Stimulated activated CD4-positive, alpha-beta T cell treated with anti-CD3 and anti-CD28 coated beads, Interleukin-15, amount 100 ng/mL, for 24 hours (primary cell): ENCODE measurements around the gene LAMA1.
A peak's percentile ranks its signal among the peaks of the same experiment; 100 is the strongest.

Experiments used
- DNase-seq: peaks from one replicate; pipeline ENCODE4 v3.0.0-alpha.2; 2020

LAMA1 gene

DNA sequence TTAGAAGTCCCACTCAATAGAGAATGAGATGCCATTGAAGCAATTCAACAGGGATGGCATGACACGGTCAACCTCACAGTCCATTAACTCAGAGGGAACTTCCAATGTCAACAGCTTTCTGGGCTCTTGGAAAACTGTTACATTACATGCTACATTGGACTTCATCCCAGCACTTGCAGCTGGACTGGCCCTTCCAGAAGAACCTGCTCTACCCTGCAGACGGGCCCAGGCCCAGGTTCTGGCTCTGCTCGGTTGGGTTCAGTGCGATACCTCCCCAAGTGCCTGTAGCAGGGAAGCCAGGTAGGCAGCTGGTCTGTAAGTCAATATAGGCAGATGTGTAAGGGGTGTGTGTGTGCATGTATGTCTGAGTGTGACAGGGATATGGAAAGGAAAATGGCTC is 12.9 kb downstream of the LAMA1 start:
- DNase-seq = no peak

DNA sequence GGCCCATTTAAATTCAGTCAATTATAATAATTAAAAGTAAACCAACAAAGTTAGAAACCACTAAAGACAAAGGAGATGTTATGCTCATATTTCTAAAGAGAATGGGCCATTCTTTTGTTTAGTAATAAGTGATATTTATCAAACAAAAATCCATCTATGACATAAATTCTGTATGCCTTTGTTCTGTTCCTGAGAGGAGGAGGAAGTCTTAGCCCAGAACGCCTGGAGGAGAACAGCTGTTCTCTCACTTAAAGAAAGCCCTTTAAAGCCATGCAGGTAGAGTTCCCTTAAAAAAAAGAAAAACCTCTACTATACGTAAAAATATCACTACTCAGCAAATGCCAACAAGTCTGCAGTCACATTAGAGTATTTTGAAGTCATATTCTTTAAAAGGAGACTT is 15.5 kb downstream of the LAMA1 start:
- DNase-seq = no peak

DNA sequence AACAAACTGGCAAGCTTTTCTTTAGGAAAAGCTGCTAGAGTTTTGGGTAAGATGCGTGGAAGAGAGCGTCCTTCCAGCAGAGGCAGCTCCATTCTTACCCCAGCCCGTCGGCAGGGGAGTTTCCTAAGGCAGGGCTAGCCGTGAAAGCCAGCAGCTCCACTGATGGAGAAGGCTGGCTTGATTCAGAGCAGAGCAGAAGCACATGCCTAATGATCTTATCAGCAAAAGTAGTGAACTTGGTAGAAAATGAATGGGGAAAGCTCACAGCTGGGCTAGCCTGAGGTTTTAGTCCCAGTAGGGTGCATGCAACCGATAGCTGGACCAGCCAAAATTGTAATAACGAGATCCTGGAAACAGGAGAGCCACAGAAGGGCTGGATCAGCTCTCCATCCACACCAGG is 20.8 kb downstream of the LAMA1 start:
- no peak for DNase-seq

DNA sequence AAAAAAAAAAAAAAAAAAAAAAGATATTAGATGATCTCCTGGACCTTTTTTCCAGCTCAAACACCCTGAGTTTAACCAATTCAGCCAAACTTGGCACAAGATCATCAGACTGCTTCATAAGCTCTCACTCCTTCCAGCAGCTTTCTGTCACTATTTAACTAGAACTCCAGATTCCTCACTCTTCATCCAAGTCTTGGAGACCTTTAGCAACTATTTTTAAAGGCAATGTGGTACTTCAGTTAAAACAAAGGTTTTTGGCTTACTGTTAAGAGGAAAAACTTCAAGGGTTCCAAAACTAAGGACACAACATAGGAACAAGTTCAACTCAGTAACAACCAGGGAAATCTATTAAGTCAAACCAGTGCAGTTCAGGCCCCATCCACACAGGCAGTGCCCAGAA is 23.2 kb downstream of the LAMA1 start:
- no peak for DNase-seq

DNA sequence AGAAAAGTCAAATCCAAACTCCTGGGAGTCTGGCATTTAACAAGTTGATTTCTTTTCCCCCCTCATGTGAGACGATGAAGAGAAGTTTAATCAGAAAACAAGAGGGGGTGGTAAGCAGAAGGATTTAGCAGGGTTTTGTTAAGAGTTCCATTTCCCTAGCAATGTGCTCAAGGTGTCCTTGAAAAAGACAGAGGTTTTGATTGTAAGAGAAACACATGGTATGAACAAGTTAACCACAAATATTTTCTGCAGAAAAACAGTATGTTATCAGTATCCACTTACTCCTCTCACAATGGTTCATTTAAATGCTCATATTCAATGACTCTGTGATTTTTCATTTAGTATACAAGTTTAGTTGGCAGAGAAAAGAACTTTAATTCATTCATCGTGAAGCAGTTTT is 26.8 kb downstream of the LAMA1 start:
- DNase-seq = no peak

DNA sequence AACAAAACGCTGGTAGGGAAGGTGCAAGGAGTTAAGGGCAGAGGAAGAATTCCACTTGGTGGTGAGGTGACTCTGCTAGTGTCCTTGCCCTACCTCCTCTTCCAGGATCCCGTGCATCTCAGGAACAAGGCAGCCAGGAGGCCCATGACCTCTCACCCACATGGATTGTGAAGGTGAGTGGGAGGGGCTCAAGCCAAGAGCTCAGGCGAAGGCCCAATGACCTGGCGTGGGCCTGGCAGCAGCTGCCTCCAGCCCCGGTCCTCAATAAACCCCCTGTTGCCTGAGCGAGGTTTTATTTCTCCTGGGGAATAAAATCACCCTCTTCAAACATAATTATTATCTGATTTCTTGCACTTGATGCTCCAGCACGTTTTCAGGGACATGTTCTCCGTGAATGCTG is 28.2 kb downstream of the LAMA1 start:
- no peak for DNase-seq

DNA sequence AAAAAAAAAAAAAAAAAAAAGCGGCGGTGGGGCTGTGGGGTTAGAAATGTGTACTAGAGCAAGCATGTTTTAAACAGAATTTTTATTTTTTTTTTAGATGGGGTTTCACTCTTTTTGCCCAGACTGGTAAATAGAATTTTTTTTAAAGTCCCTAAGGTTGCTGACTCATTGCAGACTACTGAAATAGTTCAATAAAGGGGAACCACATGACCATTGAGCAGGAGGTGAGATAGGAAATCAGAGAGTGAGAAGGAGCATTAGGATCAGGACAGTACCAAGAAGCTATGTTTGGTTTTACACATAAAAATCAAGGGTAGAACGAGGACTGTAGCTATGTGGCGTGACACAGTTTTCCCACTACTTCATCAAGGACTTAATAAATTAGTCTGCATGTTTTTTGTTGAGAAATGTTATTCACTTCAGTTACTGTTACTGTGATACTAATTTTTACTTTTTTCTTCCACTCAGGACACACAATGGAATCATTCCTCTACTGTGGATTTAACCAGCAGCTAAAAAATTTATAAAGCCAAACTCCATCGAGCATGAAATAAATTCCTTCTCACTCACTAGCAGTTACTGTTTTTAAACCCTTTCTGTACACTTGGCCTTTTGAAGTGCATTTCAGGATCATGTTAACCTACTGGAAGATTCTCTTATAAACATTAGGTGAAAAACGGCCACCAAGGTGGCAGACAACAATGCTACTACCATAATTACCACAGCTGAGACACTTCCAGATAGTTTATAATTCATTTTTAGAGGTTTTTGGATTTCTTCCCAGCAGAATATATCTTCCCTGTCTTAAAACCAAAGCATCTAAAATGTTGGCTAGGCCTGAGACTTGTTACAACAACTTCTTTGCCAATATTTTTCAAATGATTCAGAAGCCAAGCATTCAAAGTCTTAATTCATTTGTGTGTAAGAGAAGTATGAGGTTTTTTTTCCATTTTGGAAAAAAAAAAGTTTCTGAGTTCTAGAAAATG is 33.2 kb downstream of the LAMA1 start:
- no peak for DNase-seq

DNA sequence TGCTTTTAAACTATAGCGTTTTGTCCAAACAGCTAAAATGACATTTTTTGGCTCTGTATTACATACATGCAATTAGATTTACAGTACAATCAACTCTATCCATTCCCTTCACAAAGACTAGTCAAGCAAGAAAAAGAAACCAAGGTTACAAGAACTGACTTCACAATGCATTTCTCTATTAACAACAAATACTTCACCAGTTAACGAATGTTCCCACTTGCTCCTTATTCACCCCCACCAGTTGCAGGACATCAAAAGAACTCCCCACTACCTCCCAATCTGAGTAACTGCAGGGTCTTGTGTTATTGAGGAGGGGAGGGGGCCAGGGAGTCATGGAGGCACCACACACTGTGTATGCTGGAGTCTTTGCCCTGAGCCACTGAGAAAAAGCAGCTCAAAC is 34.9 kb downstream of the LAMA1 start:
- DNase-seq = no peak

DNA sequence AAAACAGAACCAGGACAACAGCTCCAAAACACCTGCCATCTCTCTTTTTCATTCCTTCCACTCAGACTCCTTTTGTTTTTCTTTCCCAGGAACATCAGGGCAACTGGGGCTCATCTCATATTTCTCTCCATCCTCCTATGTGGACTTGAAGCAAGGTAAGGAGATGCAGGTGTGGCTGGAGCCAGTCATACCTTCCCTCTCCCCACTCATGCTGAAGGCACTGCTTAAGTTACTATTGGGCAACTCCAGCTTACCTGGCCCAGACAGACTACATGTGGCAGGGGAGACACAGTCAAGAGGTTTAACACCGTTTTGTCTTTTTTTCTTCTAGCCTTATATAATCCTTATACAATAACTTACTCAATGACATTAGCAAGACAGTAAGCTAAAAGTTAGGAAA is 38.4 kb downstream of the LAMA1 start:
- no peak for DNase-seq

DNA sequence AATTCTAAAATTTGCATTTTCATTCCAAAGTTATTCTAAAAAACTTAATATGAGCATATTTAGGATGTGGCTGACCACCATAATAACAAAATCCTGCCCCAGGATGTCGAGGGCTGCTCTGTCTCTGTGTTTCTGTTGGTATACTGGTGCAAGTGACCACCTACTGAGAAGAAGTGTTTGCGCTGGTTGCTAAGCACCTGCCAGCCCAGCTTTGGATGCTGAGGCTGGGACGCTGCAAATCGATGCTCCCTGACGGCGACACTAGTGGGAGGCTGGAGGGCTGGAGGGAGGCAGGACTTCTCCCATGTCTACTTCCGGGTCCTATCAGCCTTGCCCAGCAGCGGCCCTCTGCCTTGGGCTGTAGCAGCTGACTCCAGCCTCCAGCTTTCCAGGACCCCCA is 45.0 kb downstream of the LAMA1 start:
- DNase-seq = no peak

DNA sequence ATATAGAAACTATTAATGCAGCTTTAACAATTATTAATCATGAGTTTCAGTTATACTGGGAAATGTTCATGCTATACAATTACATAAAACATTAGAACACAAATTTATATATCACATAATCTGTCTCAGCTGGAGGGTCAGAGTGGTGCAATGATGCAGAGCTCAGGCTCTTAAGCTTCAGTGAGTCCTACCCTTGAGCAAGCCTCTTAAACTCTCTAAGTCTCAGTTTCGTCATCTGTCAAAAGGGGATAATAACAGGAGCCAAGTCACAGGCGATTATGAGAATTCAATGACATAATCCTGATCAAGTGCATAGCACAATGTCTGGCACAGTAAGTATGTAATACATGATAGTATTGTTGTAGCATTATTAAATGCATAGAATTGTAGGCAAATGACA is 46.0 kb downstream of the LAMA1 start:
- no peak for DNase-seq

DNA sequence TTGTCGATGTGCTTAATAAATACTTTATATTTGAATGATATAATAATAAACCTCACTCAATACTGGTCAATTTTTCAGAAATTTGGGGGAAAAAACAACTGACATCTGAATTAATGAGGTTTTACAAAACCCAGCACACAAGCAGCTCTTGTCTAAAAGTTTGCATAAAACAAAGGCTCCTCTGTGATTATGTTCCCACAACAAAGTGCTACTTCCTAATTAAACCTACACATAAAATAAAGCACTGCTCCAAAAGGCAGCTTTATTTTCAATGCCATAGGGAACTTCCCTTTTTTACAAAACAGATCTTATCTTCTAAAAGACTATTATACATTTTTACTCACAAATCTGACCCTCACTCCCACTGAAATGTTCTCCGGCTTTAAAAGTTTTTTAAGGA is 47.1 kb downstream of the LAMA1 start:
- no peak for DNase-seq

DNA sequence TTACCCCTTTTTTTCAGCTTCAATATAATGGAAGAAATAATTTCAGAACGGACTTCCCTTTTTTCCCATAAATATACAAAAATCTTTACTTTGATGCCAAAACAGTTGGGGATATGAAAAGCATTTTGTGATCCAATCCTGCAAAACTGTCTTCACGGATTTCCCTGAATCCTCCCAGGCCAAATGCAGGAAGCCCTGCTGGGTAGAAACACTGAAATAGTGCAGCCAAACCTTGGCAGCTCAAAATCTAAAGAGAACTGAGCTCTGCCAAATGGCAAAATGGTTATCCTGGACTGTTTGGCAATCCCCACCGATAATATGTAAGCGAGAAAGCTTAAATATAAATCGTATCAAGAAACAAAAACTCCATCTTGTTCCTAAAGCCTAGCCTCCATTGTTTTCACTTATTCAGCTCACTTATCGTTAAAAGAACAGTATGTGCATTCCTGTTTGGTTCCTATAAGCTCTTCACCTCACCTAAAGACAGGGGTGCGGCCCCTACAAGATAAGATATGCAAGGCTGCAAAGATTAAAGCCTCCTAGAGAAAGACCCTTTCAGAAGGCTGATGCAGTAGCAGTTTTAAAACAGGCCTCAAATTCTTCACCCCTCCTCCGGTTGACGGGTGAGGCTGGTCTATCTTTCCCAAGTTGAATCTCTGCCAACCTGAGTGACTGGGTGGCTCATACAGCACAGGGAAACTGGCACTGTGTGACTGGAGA is 48.6 kb downstream of the LAMA1 start:
- no peak for DNase-seq

DNA sequence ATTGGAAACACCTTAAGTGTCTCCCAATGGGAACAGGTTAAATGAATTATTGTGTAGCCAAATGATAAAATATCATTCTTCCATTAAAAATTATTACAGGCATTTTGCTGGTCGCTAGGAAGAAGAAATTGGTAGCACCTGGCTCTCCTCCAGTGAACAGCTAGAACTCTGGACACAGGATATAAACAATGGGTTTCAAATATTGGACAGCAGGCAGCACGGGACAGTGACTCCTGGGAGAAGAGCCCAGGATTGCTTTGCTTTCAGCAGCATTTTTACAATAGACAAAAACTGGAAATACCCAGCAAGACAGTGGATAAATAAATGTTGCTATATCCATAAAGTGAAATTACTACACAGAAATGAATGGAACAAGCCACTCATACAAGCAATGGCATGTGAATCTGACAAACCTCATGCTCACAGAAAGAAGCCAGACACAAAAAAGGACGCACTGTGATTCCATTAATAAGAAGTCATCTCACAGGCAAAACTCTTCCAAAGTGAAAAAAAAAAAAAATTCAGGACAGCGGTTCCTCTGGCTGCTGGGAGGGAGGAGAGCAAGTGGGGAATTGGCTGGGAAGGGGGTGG is 50.5 kb downstream of the LAMA1 start:
- DNase-seq = no peak

DNA sequence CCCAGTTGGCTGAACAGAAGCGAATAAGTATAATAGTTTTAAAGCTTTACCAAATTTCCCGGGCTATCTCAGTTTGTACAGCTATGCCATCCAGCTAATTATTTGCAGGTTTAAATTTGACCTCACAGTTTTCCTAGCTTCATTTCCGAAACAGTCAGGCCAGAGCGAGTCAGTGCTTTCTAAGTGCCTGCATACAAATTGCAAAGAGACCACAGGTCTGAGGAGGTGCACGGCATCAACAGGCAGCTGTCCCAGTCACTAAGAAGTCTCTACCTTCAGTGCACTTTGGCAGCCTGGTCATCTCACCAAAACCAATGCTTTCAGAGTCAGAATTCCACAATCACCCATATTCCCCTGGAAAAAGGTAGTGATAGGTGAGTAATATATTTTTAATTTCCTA is 51.9 kb downstream of the LAMA1 start:
- DNase-seq = no peak

DNA sequence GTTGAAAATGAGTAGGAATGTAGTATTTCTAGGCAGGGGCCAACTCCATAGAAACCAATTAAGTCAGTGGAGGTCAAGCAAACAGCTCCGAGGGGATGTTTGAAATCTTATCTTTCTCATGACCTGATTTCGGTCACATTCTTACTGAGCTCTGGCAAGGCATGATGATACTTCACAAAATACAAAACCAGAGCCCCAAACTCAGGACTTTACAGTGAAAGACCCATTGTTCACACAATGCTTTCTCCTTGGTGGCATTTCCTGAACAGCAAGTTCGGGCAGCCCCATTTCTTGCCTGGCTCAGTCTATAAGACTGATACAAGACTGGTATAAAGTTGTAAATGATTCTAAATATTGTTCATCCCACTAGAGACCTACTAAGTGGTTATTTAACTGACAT is 53.3 kb downstream of the LAMA1 start:
- DNase-seq = no peak

DNA sequence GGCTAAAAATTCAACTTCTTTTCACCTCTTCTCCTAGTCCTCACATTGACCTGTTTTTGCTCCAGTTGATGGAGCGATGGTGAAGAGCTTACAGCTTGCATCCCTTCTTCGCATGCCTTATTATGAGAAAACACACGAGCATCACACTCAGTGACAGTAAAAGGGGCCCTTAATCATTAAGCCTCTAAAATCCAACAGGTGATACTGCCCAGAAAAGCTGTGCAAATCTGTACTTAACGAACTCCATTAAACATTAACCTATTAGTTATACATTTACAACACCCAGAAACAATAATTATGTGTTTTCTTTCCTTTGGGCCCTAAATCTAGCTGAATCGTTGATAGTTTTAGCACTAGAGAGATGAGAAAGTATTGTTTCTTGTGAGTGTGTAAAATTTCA is 54.8 kb downstream of the LAMA1 start:
- DNase-seq = no peak

DNA sequence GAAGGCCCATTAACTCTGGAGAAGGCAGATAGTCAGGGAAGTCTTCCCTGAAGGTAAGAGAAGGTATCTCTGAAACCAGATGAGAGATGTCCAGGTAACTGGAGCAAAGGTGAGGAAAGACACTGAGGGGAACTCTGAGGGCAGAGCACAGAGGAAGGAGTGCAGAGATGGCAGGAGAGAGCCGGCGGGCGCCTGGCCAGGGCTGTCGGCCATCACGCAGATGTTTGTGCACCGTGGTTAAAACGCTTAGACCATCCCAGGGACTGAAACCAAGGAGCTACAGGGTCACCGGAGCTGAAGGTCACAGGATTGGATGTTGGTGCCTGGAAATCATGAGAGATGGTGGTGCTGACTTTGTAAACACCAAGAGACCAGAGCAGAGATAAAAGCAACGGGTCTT is 55.4 kb downstream of the LAMA1 start:
- DNase-seq = no peak

DNA sequence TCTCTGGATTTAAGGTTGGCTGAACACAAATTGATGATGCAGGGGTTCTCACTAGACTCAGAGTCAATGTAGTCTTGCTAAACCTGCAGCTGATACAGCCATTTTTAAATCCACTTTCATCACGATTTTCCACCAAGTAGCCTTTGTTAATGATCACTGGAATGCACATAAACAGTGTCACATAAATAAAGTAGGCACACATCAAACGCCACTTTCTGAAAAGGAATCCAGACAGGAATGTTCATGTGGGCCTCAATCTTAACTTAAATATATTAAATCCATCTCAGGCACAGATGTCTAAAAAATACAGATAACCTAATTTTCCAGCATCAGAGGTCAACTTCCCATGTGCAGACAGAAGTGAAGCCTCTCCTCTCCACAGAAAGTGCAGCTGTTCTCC is 58.3 kb downstream of the LAMA1 start:
- DNase-seq = no peak

DNA sequence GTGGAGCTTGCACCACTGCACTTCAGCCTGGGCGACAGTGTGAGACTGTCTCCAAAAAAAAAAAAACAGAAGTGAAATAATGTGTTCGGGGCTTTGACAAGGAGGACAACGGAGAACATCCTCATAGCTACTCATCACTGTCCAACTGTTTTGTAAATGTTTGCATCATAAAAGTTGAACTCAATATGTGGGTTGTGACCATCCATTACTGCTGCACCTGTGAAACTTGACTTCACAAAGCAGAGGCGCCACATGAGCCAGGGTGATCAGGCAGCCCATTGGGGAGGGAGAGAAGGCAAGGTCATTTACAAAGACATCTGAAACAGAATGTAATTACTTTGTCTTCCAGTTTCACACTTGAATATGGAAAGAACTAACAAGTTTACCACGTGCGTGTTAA is 61.6 kb downstream of the LAMA1 start:
- no peak for DNase-seq

DNA sequence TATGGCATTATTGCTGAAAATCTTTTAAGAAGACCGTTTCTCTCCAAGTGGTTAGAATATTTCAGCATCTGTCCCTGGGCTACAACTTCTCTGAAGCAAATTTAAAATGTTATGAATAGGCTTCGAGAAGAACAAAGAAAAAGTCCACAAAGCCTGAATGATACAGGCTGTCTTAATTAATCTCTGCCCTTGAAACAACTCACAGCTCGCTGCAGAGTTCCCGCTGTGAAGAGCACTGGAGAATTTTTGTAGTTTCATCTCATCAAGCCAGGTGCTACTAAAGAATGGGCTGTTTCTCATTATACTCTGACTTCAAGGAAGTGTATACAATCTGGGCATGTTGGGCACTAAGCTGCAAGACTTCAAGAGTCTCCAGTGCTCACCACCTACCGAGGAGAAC is 67.6 kb downstream of the LAMA1 start:
- no peak for DNase-seq

DNA sequence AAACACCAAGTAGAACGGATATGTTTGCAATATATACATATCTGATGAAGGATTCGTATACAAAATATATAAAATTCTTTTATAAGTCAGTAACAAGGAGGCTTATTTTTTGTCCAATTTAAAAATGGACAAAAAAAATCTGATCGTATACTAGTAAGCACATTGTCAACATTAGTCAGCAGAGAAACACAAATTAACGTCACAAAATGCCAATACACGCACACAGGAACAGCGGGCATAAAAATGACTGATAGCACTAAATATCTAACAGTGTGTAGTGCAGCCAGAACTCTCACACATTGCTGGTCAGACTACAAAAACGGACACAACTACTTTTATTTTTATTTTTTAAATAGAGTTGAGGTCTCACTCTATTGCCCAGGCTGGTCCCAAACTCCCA is 69.5 kb downstream of the LAMA1 start:
- no peak for DNase-seq

DNA sequence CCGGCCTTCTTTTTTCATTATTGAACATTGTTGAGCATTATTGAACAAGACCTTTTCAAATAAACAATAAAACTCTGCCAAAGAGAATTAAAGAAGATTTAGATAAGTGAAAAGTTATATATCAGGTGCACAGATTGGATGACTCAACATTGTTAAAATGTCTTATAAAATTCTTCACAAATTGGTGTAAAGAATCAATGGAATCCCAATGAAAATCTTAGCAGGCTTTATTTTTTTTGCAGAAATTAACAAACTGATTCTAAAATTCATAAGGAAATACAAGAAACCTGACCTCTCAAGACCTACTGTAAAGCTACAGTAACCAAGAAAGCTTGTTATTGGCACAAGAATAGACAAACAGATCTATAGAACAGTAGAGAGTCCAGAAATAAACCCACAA is 70.3 kb downstream of the LAMA1 start:
- no peak for DNase-seq

DNA sequence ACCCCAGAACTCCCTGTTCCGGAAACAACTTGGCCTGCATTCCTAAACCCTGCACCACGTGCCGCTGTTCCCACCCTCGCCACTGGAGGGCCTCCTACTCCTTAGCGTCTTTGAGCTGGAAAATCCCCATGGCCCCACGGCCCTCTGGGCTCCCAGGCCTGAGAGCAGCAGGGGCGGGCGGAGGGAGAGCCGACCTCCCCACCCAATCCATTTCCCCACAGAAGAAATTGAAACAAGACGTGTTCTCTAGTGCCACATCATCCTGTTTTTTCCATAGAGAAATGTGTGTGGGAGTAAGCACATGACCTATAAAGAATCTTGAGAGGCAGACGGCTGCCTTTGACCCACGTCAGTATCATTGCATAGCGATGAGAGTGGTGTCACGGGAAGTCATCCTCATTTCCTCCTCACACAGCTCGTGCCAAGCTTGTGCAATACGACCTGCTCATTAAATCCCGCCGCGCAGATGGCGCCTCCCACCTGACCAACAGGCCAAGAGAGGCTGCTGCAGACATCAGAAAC is 79.2 kb downstream of the LAMA1 start:
- peak; percentile 10 for DNase-seq
